H1 (cell line): ENCODE results near the gene CDT1. TPM values are rescaled to one million over a fixed set of nuclear protein-coding genes. Genes with fewer than 3 reads are reported as not detected.

Experiments used
- CTCF ChIA-PET: fragments of 300-600 bp; sonication (Branson Sonifier 250); formaldehyde crosslinking; loops from one replicate; lab custom pipeline; 2021; ENCODE audit not compliant: partially characterized antibody; lab: Charles Lee
- POLR2A ChIA-PET: fragments of 300-600 bp; sonication (Branson Sonifier 250); formaldehyde crosslinking; loops from one replicate; lab custom pipeline; 2021; ENCODE audit warnings: inconsistent platforms; ENCODE audit not compliant: partially characterized antibody; lab: Charles Lee
- DNase-seq, 2 experiments: peaks; one replicate each; pipeline versions ENCODE4 v3.0.0 to v3.0.0-alpha.2; 2010 to 2022; ENCODE audit warnings: low spot score in 2 of 2, low read depth in 1 of 2, mixed read lengths in 1 of 2
- FAIRE-seq: peaks from 2 replicates; lab custom pipeline; 2011; peaks lifted over from hg19 to GRCh38; lab: Jason Lieb, UNC
- H2AFZ ChIP-seq: 2 replicates; pipeline ENCODE4 v1.8.1; 2012; ENCODE audit warnings: low read length, inconsistent platforms
- H2AK5ac ChIP-seq: 2 replicates; pipeline ENCODE4 v1.6.1; 2013; ENCODE audit warnings: low read depth, low read length
- H2BK120ac ChIP-seq: replicated peaks from 2 replicates; pipeline ENCODE3; 2013; ENCODE audit warnings: low read depth, low read length, inconsistent platforms
- H2BK12ac ChIP-seq: 2 replicates; pipeline ENCODE4 v1.6.1; 2013; ENCODE audit warnings: low read depth, low read length
- H2BK15ac ChIP-seq: 2 replicates; pipeline ENCODE4 v1.6.1; 2013; ENCODE audit warnings: low read length
- H2BK20ac ChIP-seq: 2 replicates; pipeline ENCODE4 v1.6.1; 2013; ENCODE audit warnings: low read length
- H2BK5ac ChIP-seq: 2 replicates; pipeline ENCODE4 v1.6.1; 2013; ENCODE audit warnings: low read depth, low read length
- H3K14ac ChIP-seq: 2 replicates; pipeline ENCODE4 v1.6.1; 2013; ENCODE audit warnings: inconsistent platforms; ENCODE audit not compliant: insufficient read length
- H3K18ac ChIP-seq: 2 replicates; pipeline ENCODE4 v1.6.1; 2013; ENCODE audit warnings: low read length; ENCODE audit errors: extremely low read depth
- H3K23ac ChIP-seq: 2 replicates; pipeline ENCODE4 v1.6.1; 2013; ENCODE audit warnings: inconsistent platforms; ENCODE audit not compliant: insufficient read length
- H3K23me2 ChIP-seq: 2 replicates; pipeline ENCODE4 v1.6.1; 2013; ENCODE audit warnings: low read depth, low read length
- H3K27ac ChIP-seq: 2 replicates; pipeline ENCODE4 v1.6.1; 2011; ENCODE audit warnings: low read depth, low read length, inconsistent platforms
- H3K27me3 ChIP-seq, 4 experiments: replicated peaks in 1 of 4; 1 replicate in 1 of 4; 2 replicates in 3 of 4; pipeline versions ENCODE4 v1.6.1 to v1.8.1; 2011 to 2013; ENCODE audit warnings: low read length in 3 of 4, mild to moderate bottlenecking in 3 of 4, inconsistent platforms in 2 of 4, mixed read lengths in 2 of 4, moderate library complexity in 1 of 4; ENCODE audit not compliant: control insufficient read depth in 3 of 4, insufficient read depth in 3 of 4; ENCODE audit errors: extremely low read depth in 1 of 4
- H3K36me3 ChIP-seq, 4 experiments: 2 replicates each; pipeline versions ENCODE4 v1.6.1 to v1.8.1; 2011 to 2013; ENCODE audit warnings: mild to moderate bottlenecking in 4 of 4, low read length in 3 of 4, moderate library complexity in 2 of 4, control low read depth in 1 of 4, inconsistent platforms in 1 of 4; ENCODE audit not compliant: insufficient read depth in 4 of 4, control insufficient read depth in 2 of 4
- H3K4ac ChIP-seq: replicated peaks from 2 replicates; pipeline ENCODE3; 2013; ENCODE audit warnings: low read length, low read depth, mixed read lengths, inconsistent platforms; ENCODE audit not compliant: insufficient read length
- H3K4me1 ChIP-seq, 4 experiments: replicated peaks in 1 of 4; 1 replicate in 1 of 4; 2 replicates in 3 of 4; pipeline versions ENCODE4 v1.6.1 to v1.8.1; 2011 to 2013; ENCODE audit warnings: low read length in 3 of 4, inconsistent platforms in 2 of 4, mixed read lengths in 1 of 4; ENCODE audit not compliant: insufficient read depth in 4 of 4, control insufficient read depth in 3 of 4
- H3K4me2 ChIP-seq, 2 experiments: 2 replicates each; pipeline versions ENCODE4 v1.6.1 to v1.8.1; 2011 to 2013; ENCODE audit warnings: low read depth in 2 of 2, low read length in 2 of 2, control low read depth in 1 of 2, inconsistent platforms in 1 of 2, mild to moderate bottlenecking in 1 of 2; ENCODE audit not compliant: insufficient read depth in 1 of 2
- H3K4me3 ChIP-seq, 4 experiments: fragments of 200-600, 300-600 bp in 1 of 4; sonication (generic), shearing (Covaris generic), sonication (Bioruptor Twin) in 1 of 4; 2 replicates each; pipeline versions ENCODE4 v1.5.1 to v1.8.1; 2011 to 2016; ENCODE audit warnings: low read length in 4 of 4, low read depth in 3 of 4, control low read depth in 2 of 4, inconsistent platforms in 2 of 4, mild to moderate bottlenecking in 2 of 4, mixed read lengths in 1 of 4, moderate library complexity in 1 of 4; ENCODE audit not compliant: insufficient read depth in 2 of 4; ENCODE audit errors: extremely low read depth in 1 of 4
- H3K56ac ChIP-seq: replicated peaks from 2 replicates; pipeline ENCODE3; 2013; ENCODE audit warnings: low read depth, mild to moderate bottlenecking, mixed read lengths, low read length, inconsistent platforms; ENCODE audit not compliant: insufficient read length
- H3K79me1 ChIP-seq: 2 replicates; pipeline ENCODE4 v1.6.1; 2013; ENCODE audit warnings: low read depth, low read length, control low read depth
- H3K79me2 ChIP-seq, 2 experiments: 2 replicates each; pipeline versions ENCODE4 v1.6.1 to v1.8.1; 2012 to 2013; ENCODE audit warnings: low read length in 2 of 2, mild to moderate bottlenecking in 2 of 2, inconsistent platforms in 1 of 2; ENCODE audit not compliant: insufficient read depth in 2 of 2, control insufficient read depth in 1 of 2
- H3K9ac ChIP-seq, 4 experiments: replicated peaks in 1 of 4; 1 replicate in 1 of 4; 2 replicates in 3 of 4; pipeline versions ENCODE4 v1.6.1 to v1.8.1; 2011 to 2013; ENCODE audit warnings: low read depth in 3 of 4, low read length in 3 of 4, control low read depth in 2 of 4, mild to moderate bottlenecking in 2 of 4, moderate library complexity in 2 of 4, inconsistent platforms in 1 of 4; ENCODE audit errors: extremely low read depth in 1 of 4
- H3K9me3 ChIP-seq, 2 experiments: 2 replicates each; pipeline versions ENCODE4 v1.6.1 to v1.8.1; 2012 to 2013; ENCODE audit warnings: mild to moderate bottlenecking in 2 of 2, moderate library complexity in 2 of 2, control low read depth in 1 of 2, inconsistent platforms in 1 of 2, low read depth in 1 of 2, low read length in 1 of 2, mixed read lengths in 1 of 2; ENCODE audit not compliant: insufficient read depth in 2 of 2
- H4K20me1 ChIP-seq, 2 experiments: replicated peaks in 1 of 2; 2 replicates each; pipeline versions ENCODE3 to v1.8.1; 2011 to 2013; ENCODE audit warnings: inconsistent platforms in 2 of 2, low read length in 2 of 2, mild to moderate bottlenecking in 1 of 2; ENCODE audit not compliant: insufficient read depth in 2 of 2, control insufficient read depth in 1 of 2
- H4K5ac ChIP-seq: 2 replicates; pipeline ENCODE4 v1.6.1; 2013; ENCODE audit warnings: low read length, low read depth, mixed read lengths, inconsistent platforms; ENCODE audit not compliant: insufficient read length
- H4K8ac ChIP-seq: 2 replicates; pipeline ENCODE4 v1.8.0; 2013; ENCODE audit warnings: mild to moderate bottlenecking, moderate library complexity, low read length, inconsistent platforms; ENCODE audit not compliant: insufficient read depth; ENCODE audit errors: extremely low read depth
- H4K91ac ChIP-seq: replicated peaks from 2 replicates; pipeline ENCODE3; 2013; ENCODE audit warnings: low read length, mixed read lengths, inconsistent platforms; ENCODE audit not compliant: insufficient read length
- BACH1 ChIP-seq: IDR thresholded peaks from 2 replicates; pipeline ENCODE4 v1.6.1; 2012; ENCODE audit warnings: low read length, improper control_type of control experiment
- POU5F1 ChIP-seq: IDR thresholded peaks from 2 replicates; pipeline ENCODE4 v1.6.1; 2011; ENCODE audit warnings: low read depth, mild to moderate bottlenecking, low read length, moderate library complexity
- TAF1 ChIP-seq: IDR thresholded peaks from 2 replicates; pipeline ENCODE4 v1.6.1; 2011; ENCODE audit warnings: mild to moderate bottlenecking, low read depth, low read length
- WGBS, 2 experiments: shearing (Covaris generic) in 1 of 2; methylation state at CpG; one replicate each; pipeline versions ENCODE4 v1.1.6 to v1.1.7; 2013 to 2015; ENCODE audit warnings: low lambda C conversion rate in 2 of 2, mixed read lengths in 2 of 2, inconsistent platforms in 1 of 2, low coverage in 1 of 2, missing lambda C conversion rate in 1 of 2; ENCODE audit not compliant: insufficient replicate concordance in 2 of 2, insufficient coverage in 1 of 2, insufficient read length in 1 of 2; ENCODE audit errors: extremely low coverage in 1 of 2, missing lambda C conversion rate in 1 of 2; 5-methylcytosine and 5-hydroxymethylcytosine counted together
- polyA plus RNA-seq, 7 experiments: library from polyadenylated mRNA; depleted of rRNA in 3 of 7; stranded (reverse) in 5 of 7; unstranded in 2 of 7; fragments of >200 nt in 5 of 7; fragments of 200-250 nt in 2 of 7; gene quantifications; 1 replicate in 5 of 7; 2 replicates in 1 of 7; 4 replicates in 1 of 7; pipeline versions ENCODE4 v1.2.1 to v1.2.3, GENCODE V29; 2011 to 2013; ENCODE audit warnings: missing spikeins in 2 of 7, mixed read lengths in 2 of 7
- total RNA-seq: library from RNA; stranded (reverse); fragmentation: NEBNext Ultra II Directional; extraction: Animal tissue kit (Norgen Biotek cat#: 25700); gene quantifications from 2 replicates; pipeline ENCODE4 v1.2.1, GENCODE V29; 2021
- TF ChIP-seq, protein P1 (sequence below): IDR thresholded peaks from 2 replicates; pipeline ENCODE4 v1.6.1; 2011; ENCODE audit warnings: low read length, improper control_type of control experiment

The CDT1 gene
- total and polyA plus RNA-seq, 2 of the 8 experiments (the other 6 are each of a cell fraction or from before 2014, with no cell fraction given): 76.7 to 95.4 TPM

DNA sequence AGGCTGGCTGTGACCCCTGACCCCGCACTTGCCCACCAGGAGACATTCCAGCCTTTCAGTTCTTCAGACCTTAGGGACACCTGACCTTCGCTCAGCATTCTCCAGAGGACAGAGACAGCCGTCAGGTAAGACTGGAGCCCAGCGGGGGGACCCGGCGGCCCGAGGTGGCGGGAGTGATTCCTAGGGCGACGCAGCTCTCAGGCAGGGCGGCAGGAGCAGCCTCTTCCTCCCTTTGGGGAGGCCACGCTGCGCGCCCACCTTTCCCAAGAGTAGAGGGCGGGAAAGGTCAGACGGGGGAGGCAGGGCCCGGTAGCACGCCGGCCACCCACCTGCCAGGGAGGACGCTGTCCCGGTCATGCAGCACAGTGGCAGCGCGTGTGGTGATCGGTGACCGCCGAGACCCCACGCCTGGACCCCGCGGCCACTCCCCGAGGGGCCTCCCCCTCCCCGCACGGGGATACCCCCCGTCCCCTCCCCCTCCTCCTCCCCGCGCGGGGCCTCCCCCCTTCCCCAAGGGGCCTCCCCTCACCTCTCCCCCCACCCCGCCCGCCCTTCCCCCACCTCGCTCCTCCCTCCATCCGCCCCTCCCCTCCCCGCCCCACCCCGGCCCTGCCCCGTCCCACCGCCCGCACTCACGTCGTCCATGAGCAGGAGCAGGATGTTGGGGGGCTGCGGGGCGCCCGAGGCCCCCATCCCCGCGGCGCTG, 52.7 kb downstream of the CDT1 start:
- Histone ChIP-seq H3K18ac (no peak overlapping the region; the same call in 1 of the 2 replicates), H4K20me1 (peaks cover 4 to 10% of the 10 kb centered on the region in 2 experiments), H2BK5ac (no peak overlapping the region; the same call in 1 of the 2 replicates), H4K91ac (peak overlapping the region; percentile 53), H3K4me1 (peaks cover 0 to 5% (median 3%) of the 10 kb centered on the region in 4 experiments; a peak in 5 of 7 replicates), H2AK5ac (no peak overlapping the region), H3K27me3 (no peaks in the 10 kb centered on the region), H2BK12ac (no peak overlapping the region), H3K4me3 (peak overlapping the region; percentile 51 to 94 (median 77)), H4K5ac (peak overlapping the region; percentile 4), H3K79me2 (peaks cover 0 to 12% of the 10 kb centered on the region in 2 experiments; a peak in 1 of 4 replicates), H2BK120ac (no peak overlapping the region), H2BK15ac (no peak overlapping the region), H3K4me2 (peak overlapping the region; percentile 49 to 100), H3K14ac (no peak overlapping the region), H3K23ac (no peak overlapping the region), H3K27ac (no peak overlapping the region; the same call in 1 of the 2 replicates), H3K4ac (no peak overlapping the region), H2BK20ac (no peak overlapping the region), H3K56ac (no peak overlapping the region), H4K8ac (no peak overlapping the region; the same call in 1 of the 2 replicates), H3K79me1 (peaks cover 4% of the 10 kb centered on the region; the same call in 1 of the 2 replicates), H3K9me3 (peaks cover 0 to 5% of the 10 kb centered on the region in 2 experiments; a peak in 1 of 4 replicates), H3K9ac (no peak overlapping the region; a peak in 2 of 7 replicates), H3K36me3 (peaks cover 10 to 19% (median 13%) of the 10 kb centered on the region in 4 experiments), H2AFZ (no peak overlapping the region), H3K23me2 (peaks cover 2% of the 10 kb centered on the region)
- ChIA-PET POLR2A (interaction anchor here (0.6 to 3.4 kb wide), 5 partner anchors 25 to 230 kb away, joined by 3 to 25 read pairs (median 3); partner anchors contain the start of gene APRT), CTCF (interaction anchor here (0.8 to 4.1 kb wide), 6 partner anchors 24 to 224 kb away, joined by 3 to 29 read pairs (median 7); partner anchors contain the start of gene APRT)
- DNase-seq (peak in 1 of 2 experiments; percentile 72), FAIRE-seq (no peak)
- 6% methylated on average over 16 of the region's 53 CpGs; no CpG with 5 or more reads in 1 of the 2 experiments for WGBS, 2 experiments
- TF ChIP-seq TAF1 (no peak), POU5F1 (no peak), BACH1 (no peak)
- TF ChIP-seq, protein P1, sequence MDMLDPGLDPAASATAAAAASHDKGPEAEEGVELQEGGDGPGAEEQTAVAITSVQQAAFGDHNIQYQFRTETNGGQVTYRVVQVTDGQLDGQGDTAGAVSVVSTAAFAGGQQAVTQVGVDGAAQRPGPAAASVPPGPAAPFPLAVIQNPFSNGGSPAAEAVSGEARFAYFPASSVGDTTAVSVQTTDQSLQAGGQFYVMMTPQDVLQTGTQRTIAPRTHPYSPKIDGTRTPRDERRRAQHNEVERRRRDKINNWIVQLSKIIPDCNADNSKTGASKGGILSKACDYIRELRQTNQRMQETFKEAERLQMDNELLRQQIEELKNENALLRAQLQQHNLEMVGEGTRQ: no peak
